Liver (tissue), 9 donors: ENCODE measurements around the gene NMUR2. TPM values are rescaled to one million over a fixed set of nuclear protein-coding genes. Genes with fewer than 3 reads are reported as not detected.

ENCODE experiments used
- DNase-seq: peaks from one replicate; pipeline ENCODE4 v3.0.0-alpha.2; 2017; ENCODE audit warnings: low spot score
- H3K27ac ChIP-seq, 2 donors: one replicate each; pipeline ENCODE4 v1.7.0; 2013; ENCODE audit warnings: inconsistent platforms in 2 of 2, low read length in 2 of 2, control low read depth in 1 of 2, low read depth in 1 of 2, mild to moderate bottlenecking in 1 of 2
- H3K27me3 ChIP-seq, 4 donors: one replicate each; pipeline versions ENCODE4 v1.6.1 to v1.7.0; 2013; ENCODE audit warnings: low read length in 3 of 4, inconsistent platforms in 1 of 4, mild to moderate bottlenecking in 1 of 4, moderate library complexity in 1 of 4; ENCODE audit not compliant: control insufficient read depth in 4 of 4, insufficient read depth in 4 of 4
- H3K36me3 ChIP-seq, 4 donors: one replicate each; pipeline versions ENCODE4 v1.6.1 to v1.7.0; 2013; ENCODE audit warnings: low read length in 3 of 4, mild to moderate bottlenecking in 3 of 4, low read depth in 1 of 4, moderate library complexity in 1 of 4; ENCODE audit not compliant: control insufficient read depth in 4 of 4, insufficient read depth in 3 of 4
- H3K4me1 ChIP-seq, 4 donors: one replicate each; pipeline versions ENCODE4 v1.6.1 to v1.7.0; 2013; ENCODE audit warnings: low read length in 3 of 4, mild to moderate bottlenecking in 3 of 4, moderate library complexity in 1 of 4; ENCODE audit not compliant: control insufficient read depth in 4 of 4, insufficient read depth in 4 of 4
- H3K4me3 ChIP-seq, 3 donors: one replicate each; pipeline versions ENCODE4 v1.6.1 to v1.7.0; 2013; ENCODE audit warnings: low read length in 3 of 3, control low read depth in 1 of 3, low read depth in 1 of 3, mild to moderate bottlenecking in 1 of 3
- H3K9ac ChIP-seq, 2 donors: one replicate each; pipeline ENCODE4 v1.7.0; 2013; ENCODE audit warnings: low read length in 2 of 2, mild to moderate bottlenecking in 2 of 2, moderate library complexity in 2 of 2, control low read depth in 1 of 2, low read depth in 1 of 2
- H3K9me3 ChIP-seq, 4 donors: one replicate each; pipeline versions ENCODE4 v1.6.1 to v1.7.0; 2013; ENCODE audit warnings: low read length in 3 of 4; ENCODE audit not compliant: control insufficient read depth in 4 of 4
- EGR1 ChIP-seq, 2 donors: IDR thresholded peaks; 2 replicates each; pipeline ENCODE4 v1.6.1; 2016 to 2018; ENCODE audit warnings: antibody characterized with exemption in 2 of 2, low read depth in 2 of 2
- GABPA ChIP-seq, 2 donors: IDR thresholded peaks in 1 of 2; conservative IDR thresholded peaks in 1 of 2; 2 replicates each; pipeline ENCODE4 v1.6.1; 2016; ENCODE audit warnings: antibody characterized with exemption in 2 of 2, mild to moderate bottlenecking in 1 of 2, moderate library complexity in 1 of 2
- HNF4A ChIP-seq, 2 donors: conservative IDR thresholded peaks; 2 replicates each; pipeline ENCODE4 v1.6.1; 2016; ENCODE audit warnings: antibody characterized with exemption in 2 of 2, mild to moderate bottlenecking in 2 of 2
- HNF4G ChIP-seq: IDR thresholded peaks from 2 replicates; pipeline ENCODE4 v1.6.1; 2016; ENCODE audit warnings: antibody characterized with exemption
- JUND ChIP-seq, 2 donors: IDR thresholded peaks; 2 replicates each; pipeline ENCODE4 v1.6.1; 2016; ENCODE audit warnings: antibody characterized with exemption in 2 of 2
- NR2F2 ChIP-seq: IDR thresholded peaks from 2 replicates; pipeline ENCODE4 v1.6.1; 2016; ENCODE audit warnings: antibody characterized with exemption
- RAD21 ChIP-seq, 2 donors: IDR thresholded peaks; 2 replicates each; pipeline ENCODE4 v1.6.1; 2016; ENCODE audit warnings: antibody characterized with exemption in 2 of 2, mild to moderate bottlenecking in 2 of 2
- RXRA ChIP-seq, 2 donors: IDR thresholded peaks; 2 replicates each; pipeline ENCODE4 v1.6.1; 2017 to 2018; ENCODE audit warnings: antibody characterized with exemption in 2 of 2, mild to moderate bottlenecking in 1 of 2
- SP1 ChIP-seq: IDR thresholded peaks from 2 replicates; pipeline ENCODE4 v1.6.1; 2018; ENCODE audit warnings: antibody characterized with exemption, mild to moderate bottlenecking
- TAF1 ChIP-seq: conservative IDR thresholded peaks from 2 replicates; pipeline ENCODE4 v1.6.1; 2016; ENCODE audit warnings: antibody characterized with exemption, mild to moderate bottlenecking
- WGBS: extraction: QIAGEN DNeasy Blood & Tissue Kit; methylation state at CpG from one replicate; pipeline ENCODE4 v1.1.7; 2013; 5-methylcytosine and 5-hydroxymethylcytosine counted together
- polyA plus RNA-seq, 2 donors: library from polyadenylated mRNA; stranded (reverse) in 1 of 2; unstranded in 1 of 2; fragments of 200-250 nt in 1 of 2; fragments of >200 nt in 1 of 2; fragmentation: Nextera tagmentation in 1 of 2; extraction: Ambion mirVana in 1 of 2; gene quantifications; one replicate each; pipeline versions ENCODE4 v1.2.1 to v1.2.3, GENCODE V29; 2013 to 2015
- total RNA-seq, 2 donors: library from RNA; depleted of rRNA; stranded (reverse); fragments of >200 nt; gene quantifications; one replicate each; pipeline ENCODE4 v1.2.3, GENCODE V29; 2014
- TF ChIP-seq, protein P1 (sequence below): IDR thresholded peaks from 2 replicates; pipeline ENCODE4 v1.6.1; 2016; ENCODE audit warnings: antibody characterized with exemption
- TF ChIP-seq, protein P2 (sequence below): fragments of 150-350 bp; IDR thresholded peaks from 2 replicates; pipeline ENCODE4 v1.5.1; 2017; ENCODE audit warnings: improper control_type of control experiment, low read depth, low read length; ENCODE audit not compliant: missing input control
- TF ChIP-seq, protein P3 (sequence below): IDR thresholded peaks from 2 replicates; pipeline ENCODE4 v1.6.1; 2016; ENCODE audit warnings: antibody characterized with exemption, mild to moderate bottlenecking
- TF ChIP-seq, protein P4 (sequence below): IDR thresholded peaks from 2 replicates; pipeline ENCODE4 v1.6.1; 2016; ENCODE audit warnings: antibody characterized with exemption
- TF ChIP-seq, protein P5 (sequence below): IDR thresholded peaks from 2 replicates; pipeline ENCODE4 v1.6.1; 2016; ENCODE audit warnings: antibody characterized with exemption
- donor health status: healthy.
- donor health status: healthy.
- donor health status: healthy.
- donor health status: healthy.
- donor health status: healthy.

NMUR2 gene
- total and polyA plus RNA-seq, 4 donors: not detected

DNA sequence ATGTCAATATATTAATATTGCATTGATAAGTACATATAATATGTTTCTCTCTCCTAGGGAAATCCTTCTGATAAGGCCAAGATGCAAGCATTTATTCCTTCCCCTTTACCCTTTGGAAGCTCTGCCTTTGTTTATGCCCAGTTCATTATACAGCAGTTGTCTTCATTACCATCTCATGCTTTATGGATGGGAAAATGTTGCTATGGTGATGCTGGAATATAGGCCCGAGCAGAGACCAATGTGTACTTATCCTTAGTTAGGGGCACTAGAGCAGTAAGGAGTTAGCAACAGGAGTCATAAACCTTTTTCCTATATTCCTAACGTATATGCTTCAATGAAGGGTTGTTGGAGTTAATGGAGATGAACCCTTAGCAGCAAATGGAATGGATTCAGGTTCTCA, 19.4 kb upstream of the NMUR2 start (continued):
- TF ChIP-seq HNF4A (conservative IDR thresholded peaks at IDR 0.05) (no peak), HNF4G (no peak), SP1 (no peak), RAD21 (IDR thresholded peaks at IDR 0.05) (no peak), EGR1 (IDR thresholded peaks at IDR 0.05; ENCODE audit: low read depth in 2 of 2) (no peak)
- TF ChIP-seq, protein P1, sequence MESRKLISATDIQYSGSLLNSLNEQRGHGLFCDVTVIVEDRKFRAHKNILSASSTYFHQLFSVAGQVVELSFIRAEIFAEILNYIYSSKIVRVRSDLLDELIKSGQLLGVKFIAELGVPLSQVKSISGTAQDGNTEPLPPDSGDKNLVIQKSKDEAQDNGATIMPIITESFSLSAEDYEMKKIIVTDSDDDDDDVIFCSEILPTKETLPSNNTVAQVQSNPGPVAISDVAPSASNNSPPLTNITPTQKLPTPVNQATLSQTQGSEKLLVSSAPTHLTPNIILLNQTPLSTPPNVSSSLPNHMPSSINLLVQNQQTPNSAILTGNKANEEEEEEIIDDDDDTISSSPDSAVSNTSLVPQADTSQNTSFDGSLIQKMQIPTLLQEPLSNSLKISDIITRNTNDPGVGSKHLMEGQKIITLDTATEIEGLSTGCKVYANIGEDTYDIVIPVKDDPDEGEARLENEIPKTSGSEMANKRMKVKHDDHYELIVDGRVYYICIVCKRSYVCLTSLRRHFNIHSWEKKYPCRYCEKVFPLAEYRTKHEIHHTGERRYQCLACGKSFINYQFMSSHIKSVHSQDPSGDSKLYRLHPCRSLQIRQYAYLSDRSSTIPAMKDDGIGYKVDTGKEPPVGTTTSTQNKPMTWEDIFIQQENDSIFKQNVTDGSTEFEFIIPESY: no peak

DNA sequence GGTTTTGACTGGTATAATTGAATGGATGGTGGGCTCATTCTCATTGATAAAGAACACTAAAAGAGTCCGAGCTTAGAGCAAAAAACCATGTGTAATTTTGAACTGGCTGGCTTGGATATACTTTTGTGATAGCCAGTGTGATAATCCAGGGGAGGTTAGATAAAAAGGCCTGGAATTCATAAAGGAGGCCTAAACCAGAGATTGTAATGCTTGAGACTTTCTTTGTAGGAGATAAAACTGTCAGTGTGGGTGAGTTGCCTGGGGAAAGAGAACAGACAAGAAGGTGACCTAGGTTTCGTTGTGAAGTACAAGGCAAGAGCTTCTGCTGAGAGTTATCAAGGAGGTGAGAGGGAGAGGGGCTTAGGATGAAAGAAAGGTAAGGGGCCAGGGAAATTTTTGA, 17.0 kb upstream of the NMUR2 start:
- Histone ChIP-seq H3K36me3 (no peaks in the 10 kb centered on the region), H3K27ac (no peak overlapping the region)

More for the DNA sequence above, 17.0 kb upstream of the NMUR2 start:
- Histone ChIP-seq H3K4me3 (no peak overlapping the region), H3K9ac (no peak overlapping the region), H3K4me1 (no peaks in the 10 kb centered on the region), H3K27me3 (peaks cover 0 to 2% (median 0%) of the 10 kb centered on the region in 4 donors), H3K9me3 (no peaks in the 10 kb centered on the region)
- TF ChIP-seq, protein P1: no peak
- TF ChIP-seq SP1 (no peak), TAF1 (no peak), NR2F2 (no peak), EGR1 (IDR thresholded peaks at IDR 0.05; ENCODE audit: low read depth in 2 of 2) (no peak), RAD21 (IDR thresholded peaks at IDR 0.05) (no peak), HNF4G (no peak), JUND (IDR thresholded peaks at IDR 0.05) (no peak), GABPA (IDR thresholded peaks at IDR 0.05 in 1 of 2, conservative IDR thresholded peaks at IDR 0.05 in 1 of 2) (no peak), RXRA (IDR thresholded peaks at IDR 0.05) (no peak)
- TF ChIP-seq, protein P2, sequence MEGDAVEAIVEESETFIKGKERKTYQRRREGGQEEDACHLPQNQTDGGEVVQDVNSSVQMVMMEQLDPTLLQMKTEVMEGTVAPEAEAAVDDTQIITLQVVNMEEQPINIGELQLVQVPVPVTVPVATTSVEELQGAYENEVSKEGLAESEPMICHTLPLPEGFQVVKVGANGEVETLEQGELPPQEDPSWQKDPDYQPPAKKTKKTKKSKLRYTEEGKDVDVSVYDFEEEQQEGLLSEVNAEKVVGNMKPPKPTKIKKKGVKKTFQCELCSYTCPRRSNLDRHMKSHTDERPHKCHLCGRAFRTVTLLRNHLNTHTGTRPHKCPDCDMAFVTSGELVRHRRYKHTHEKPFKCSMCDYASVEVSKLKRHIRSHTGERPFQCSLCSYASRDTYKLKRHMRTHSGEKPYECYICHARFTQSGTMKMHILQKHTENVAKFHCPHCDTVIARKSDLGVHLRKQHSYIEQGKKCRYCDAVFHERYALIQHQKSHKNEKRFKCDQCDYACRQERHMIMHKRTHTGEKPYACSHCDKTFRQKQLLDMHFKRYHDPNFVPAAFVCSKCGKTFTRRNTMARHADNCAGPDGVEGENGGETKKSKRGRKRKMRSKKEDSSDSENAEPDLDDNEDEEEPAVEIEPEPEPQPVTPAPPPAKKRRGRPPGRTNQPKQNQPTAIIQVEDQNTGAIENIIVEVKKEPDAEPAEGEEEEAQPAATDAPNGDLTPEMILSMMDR: no peak
- TF ChIP-seq, protein P3, sequence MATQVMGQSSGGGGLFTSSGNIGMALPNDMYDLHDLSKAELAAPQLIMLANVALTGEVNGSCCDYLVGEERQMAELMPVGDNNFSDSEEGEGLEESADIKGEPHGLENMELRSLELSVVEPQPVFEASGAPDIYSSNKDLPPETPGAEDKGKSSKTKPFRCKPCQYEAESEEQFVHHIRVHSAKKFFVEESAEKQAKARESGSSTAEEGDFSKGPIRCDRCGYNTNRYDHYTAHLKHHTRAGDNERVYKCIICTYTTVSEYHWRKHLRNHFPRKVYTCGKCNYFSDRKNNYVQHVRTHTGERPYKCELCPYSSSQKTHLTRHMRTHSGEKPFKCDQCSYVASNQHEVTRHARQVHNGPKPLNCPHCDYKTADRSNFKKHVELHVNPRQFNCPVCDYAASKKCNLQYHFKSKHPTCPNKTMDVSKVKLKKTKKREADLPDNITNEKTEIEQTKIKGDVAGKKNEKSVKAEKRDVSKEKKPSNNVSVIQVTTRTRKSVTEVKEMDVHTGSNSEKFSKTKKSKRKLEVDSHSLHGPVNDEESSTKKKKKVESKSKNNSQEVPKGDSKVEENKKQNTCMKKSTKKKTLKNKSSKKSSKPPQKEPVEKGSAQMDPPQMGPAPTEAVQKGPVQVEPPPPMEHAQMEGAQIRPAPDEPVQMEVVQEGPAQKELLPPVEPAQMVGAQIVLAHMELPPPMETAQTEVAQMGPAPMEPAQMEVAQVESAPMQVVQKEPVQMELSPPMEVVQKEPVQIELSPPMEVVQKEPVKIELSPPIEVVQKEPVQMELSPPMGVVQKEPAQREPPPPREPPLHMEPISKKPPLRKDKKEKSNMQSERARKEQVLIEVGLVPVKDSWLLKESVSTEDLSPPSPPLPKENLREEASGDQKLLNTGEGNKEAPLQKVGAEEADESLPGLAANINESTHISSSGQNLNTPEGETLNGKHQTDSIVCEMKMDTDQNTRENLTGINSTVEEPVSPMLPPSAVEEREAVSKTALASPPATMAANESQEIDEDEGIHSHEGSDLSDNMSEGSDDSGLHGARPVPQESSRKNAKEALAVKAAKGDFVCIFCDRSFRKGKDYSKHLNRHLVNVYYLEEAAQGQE: no peak
- TF ChIP-seq, protein P4, sequence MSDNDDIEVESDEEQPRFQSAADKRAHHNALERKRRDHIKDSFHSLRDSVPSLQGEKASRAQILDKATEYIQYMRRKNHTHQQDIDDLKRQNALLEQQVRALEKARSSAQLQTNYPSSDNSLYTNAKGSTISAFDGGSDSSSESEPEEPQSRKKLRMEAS: no peak
- TF ChIP-seq, protein P5, sequence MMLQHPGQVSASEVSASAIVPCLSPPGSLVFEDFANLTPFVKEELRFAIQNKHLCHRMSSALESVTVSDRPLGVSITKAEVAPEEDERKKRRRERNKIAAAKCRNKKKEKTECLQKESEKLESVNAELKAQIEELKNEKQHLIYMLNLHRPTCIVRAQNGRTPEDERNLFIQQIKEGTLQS: no peak
- 71% methylated on average over 2 of the region's 2 CpGs for WGBS
- no peak for DNase-seq
